GM12878 (cell line): ENCODE data around the gene PARP8. TPM values are rescaled to one million over a fixed set of nuclear protein-coding genes. Genes with fewer than 3 reads are reported as not detected.

Experiments
- ATAC-seq: fragments of 200-7000 bp; cut with Tn5 transposase; 3 replicates; pipeline ENCODE4 v1.9.1; 2020; ENCODE audit warnings: mild to moderate bottlenecking, moderate library complexity
- BruUV-seq: library from RNA; stranded (reverse); fragments of 400-500 nt; replicated peaks from 2 replicates; lab custom pipeline; 2021; lab: Mats Ljungman, UMichigan
- CTCF ChIA-PET: fragments of 300-600 bp; sonication (Branson Sonifier 250); formaldehyde crosslinking; extraction: SDS; loops from one replicate; lab custom pipeline; 2021; ENCODE audit warnings: inconsistent platforms; lab: Yijun Ruan, JAX
- POLR2A ChIA-PET: fragments of 350-600 bp; formaldehyde crosslinking; extraction: SDS; loops from one replicate; lab custom pipeline; 2021; ENCODE audit warnings: inconsistent platforms; lab: Charles Lee
- RAD21 ChIA-PET: fragments of 300-600 bp; sonication (Branson Sonifier 250); formaldehyde crosslinking; loops from one replicate; lab custom pipeline; 2023; ENCODE audit warnings: antibody characterized with exemption; ENCODE audit not compliant: unreplicated experiment; lab: Charles Lee
- SMC1A ChIA-PET: fragments of 300-600 bp; sonication (Branson Sonifier 250); formaldehyde crosslinking; loops from one replicate; lab custom pipeline; 2023; ENCODE audit not compliant: unreplicated experiment, uncharacterized antibody; lab: Charles Lee
- DNase-seq: peaks from one replicate; pipeline ENCODE4 v3.0.0-alpha.2; 2011; ENCODE audit warnings: low read depth, low spot score
- FAIRE-seq: peaks from 3 replicates; lab custom pipeline; 2011; peaks lifted over from hg19 to GRCh38; lab: Jason Lieb, UNC
- H2AFZ ChIP-seq: 2 replicates; pipeline ENCODE4 v1.6.0; 2011; ENCODE audit warnings: low read depth, low read length, control low read depth; ENCODE audit not compliant: control insufficient read depth
- H3K27ac ChIP-seq: 2 replicates; pipeline ENCODE4 v1.5.1; 2011; ENCODE audit warnings: control low read depth; ENCODE audit not compliant: control insufficient read depth, insufficient read depth
- H3K27me3 ChIP-seq, 2 experiments: replicated peaks in 1 of 2; 2 replicates each; pipeline versions ENCODE4 v1.6.0 to v1.6.1; 2011; ENCODE audit warnings: low read length in 1 of 2; ENCODE audit not compliant: control insufficient read depth in 2 of 2, insufficient read depth in 2 of 2
- H3K36me3 ChIP-seq, 2 experiments: 2 replicates each; pipeline ENCODE4 v1.5.1; 2011; ENCODE audit warnings: low read length in 1 of 2; ENCODE audit not compliant: control insufficient read depth in 2 of 2, insufficient read depth in 2 of 2
- H3K4me1 ChIP-seq: 2 replicates; pipeline ENCODE4 v1.6.1; 2011; ENCODE audit warnings: mild to moderate bottlenecking, low read length, moderate library complexity, mixed read lengths; ENCODE audit not compliant: control insufficient read depth, insufficient read depth
- H3K4me2 ChIP-seq: 2 replicates; pipeline ENCODE4 v1.6.0; 2011; ENCODE audit warnings: control low read depth; ENCODE audit not compliant: control insufficient read depth, insufficient read depth
- H3K4me3 ChIP-seq: fragments of 200-600 bp; sonication (generic); 2 replicates; pipeline ENCODE4 v1.5.1; 2016
- H3K79me2 ChIP-seq: 2 replicates; pipeline ENCODE4 v1.6.0; 2011; ENCODE audit warnings: low read length; ENCODE audit not compliant: control insufficient read depth, insufficient read depth
- H3K9ac ChIP-seq: 2 replicates; pipeline ENCODE4 v1.8.0; 2011; ENCODE audit warnings: low read length, control low read depth, mixed read lengths; ENCODE audit not compliant: control insufficient read depth, insufficient read depth
- H3K9me3 ChIP-seq: replicated peaks from 3 replicates; pipeline ENCODE4 v1.5.1; 2011; ENCODE audit warnings: mild to moderate bottlenecking, low read length; ENCODE audit not compliant: control insufficient read depth, insufficient read depth
- H4K20me1 ChIP-seq: 2 replicates; pipeline ENCODE4 v1.6.0; 2011; ENCODE audit not compliant: control insufficient read depth, insufficient read depth
- ESRRA ChIP-seq: IDR thresholded peaks from 2 replicates; pipeline ENCODE4 v1.6.1; 2012; ENCODE audit warnings: mild to moderate bottlenecking, low read length, improper control_type of control experiment
- IKZF2 ChIP-seq, 2 experiments: fragments of 450-650 bp; IDR thresholded peaks; 2 replicates each; pipeline ENCODE4 v1.6.1; 2017; ENCODE audit warnings: mild to moderate bottlenecking in 2 of 2, moderate library complexity in 2 of 2
- IRF5 ChIP-seq: fragments of 450-650 bp; IDR thresholded peaks from 2 replicates; pipeline ENCODE4 v1.6.1; 2017; ENCODE audit warnings: borderline replicate concordance
- MTA2 ChIP-seq: fragments of 450-650 bp; IDR thresholded peaks from 2 replicates; pipeline ENCODE4 v1.6.1; 2016; ENCODE audit warnings: low read depth, mild to moderate bottlenecking, moderate library complexity
- MYC ChIP-seq: IDR thresholded peaks from 2 replicates; pipeline ENCODE4 v1.6.1; 2011; ENCODE audit warnings: mild to moderate bottlenecking, low read length, moderate library complexity, inconsistent platforms; ENCODE audit not compliant: insufficient read depth, insufficient replicate concordance, insufficient read length, severe bottlenecking
- RELA ChIP-seq: fragments of 450-650 bp; IDR thresholded peaks from 2 replicates; pipeline ENCODE4 v1.8.0; 2014; ENCODE audit warnings: borderline replicate concordance; ENCODE audit not compliant: partially characterized antibody
- RELB ChIP-seq: fragments of 450-650 bp; IDR thresholded peaks from 2 replicates; pipeline ENCODE4 v1.6.1; 2017; ENCODE audit warnings: low read depth, mild to moderate bottlenecking, moderate library complexity
- TCF12 ChIP-seq: IDR thresholded peaks from 2 replicates; pipeline ENCODE4 v1.6.1; 2011; ENCODE audit warnings: low read depth, mild to moderate bottlenecking, low read length
- YY1 ChIP-seq: IDR thresholded peaks from 2 replicates; pipeline ENCODE4 v1.6.1; 2011; ENCODE audit warnings: low read depth, mild to moderate bottlenecking, low read length
- ZNF622 ChIP-seq: fragments of 450-650 bp; IDR thresholded peaks from 2 replicates; pipeline ENCODE4 v1.6.1; 2017; ENCODE audit warnings: mild to moderate bottlenecking, inconsistent platforms
- WGBS: methylation state at CpG from one replicate; pipeline ENCODE4 v1.1.6; 2016; ENCODE audit warnings: low lambda C conversion rate; ENCODE audit not compliant: insufficient replicate concordance, insufficient coverage; ENCODE audit errors: missing lambda C conversion rate; 5-methylcytosine and 5-hydroxymethylcytosine counted together
- in situ Hi-C: fragments of 300-500 bp; cut with MboI; formaldehyde crosslinking; loops from 9 replicates; pipeline ENCODE4 v1.14.3; 2018; ENCODE audit warnings: mixed read lengths
- intact Hi-C: fragments of 100-400 bp; cut with micrococcal nuclease; formaldehyde crosslinking; loops from one replicate; pipeline ENCODE4 v1.14.2; 2022; ENCODE audit not compliant: unreplicated experiment
- polyA plus RNA-seq, 11 experiments: library from polyadenylated mRNA; depleted of rRNA in 4 of 11; unstranded in 6 of 11; stranded (reverse) in 5 of 11; fragments of >200 nt; fragmentation: Nextera tagmentation in 4 of 11; fragmentation: Illumina TruSeq in 1 of 11; extraction: Ambion mirVana in 4 of 11; extraction: Trizol in 1 of 11; gene quantifications; 1 replicate in 1 of 11; 2 replicates in 10 of 11; pipeline versions ENCODE4 v1.2.1 to v1.2.3, GENCODE V29; 2011 to 2016; ENCODE audit warnings: inconsistent platforms in 2 of 11, missing spikeins in 2 of 11, low read depth in 1 of 11
- total RNA-seq, 4 experiments: library from RNA; depleted of rRNA in 3 of 4; stranded (reverse); fragments of >200 nt in 3 of 4; fragmentation: Illumina TruSeq in 1 of 4; extraction: Trizol in 1 of 4; gene quantifications; 2 replicates each; pipeline versions ENCODE4 v1.2.1 to v1.2.3, GENCODE V29; 2013 to 2021

The PARP8 gene
- total and polyA plus RNA-seq, 10 of the 15 experiments (the other 5 are each of a cell fraction or from before 2014, with no cell fraction given), result 9.1 to 65.2 (median 20.6) TPM

GRCh38 chr5:50887889-50888633 is 221.6 kb downstream of the PARP8 start:
- Histone ChIP-seq H3K9ac (no peak overlapping the region), H3K4me3 (no peak overlapping the region), H2AFZ (no peak overlapping the region), H3K27ac (no peak overlapping the region)
- TF ChIP-seq TCF12 (no peak), MTA2 (no peak), IRF5 (no peak), MYC (no peak), RELB (no peak), IKZF2 (IDR thresholded peaks at IDR 0.05) (no peak), RELA (no peak), YY1 (no peak), ZNF622 (no peak), ESRRA (no peak)
- TF ChIP-seq, all 136 proteins: peak for 0
- ChIA-PET POLR2A (no interaction called here), CTCF (no interaction called here), RAD21 (no interaction called here), SMC1A (no interaction called here)
- WGBS, result 52% methylated on average over 3 of the region's 3 CpGs
- no peaks in the 10 kb centered on the region for H3K4me1 ChIP-seq
- H4K20me1 ChIP-seq, result no peaks in the 10 kb centered on the region
- no peak for ATAC-seq
- FAIRE-seq, result no peak
- no peak overlapping the region for H3K4me2 ChIP-seq
- no peaks in the 10 kb centered on the region for H3K36me3 ChIP-seq
- H3K27me3 ChIP-seq, result no peaks in the 10 kb centered on the region
- no peaks in the 10 kb centered on the region for H3K79me2 ChIP-seq
- intact Hi-C loops (no loop called here), in situ Hi-C loops (no loop called here)
- DNase-seq, result no peak
- no peaks in the 10 kb centered on the region for H3K9me3 ChIP-seq
- BruUV-seq, result no TSS peak
